ENCODE results near the gene DAP. TPM values are rescaled to one million over a fixed set of nuclear protein-coding genes. Genes with fewer than 3 reads are reported as not detected.

The DAP gene
- total RNA-seq, 1 experiment from 2014 or later: 114 TPM

- H3K36me3 Mint-ChIP-seq (ENCODE audit: insufficient read depth, unreplicated experiment): peaks cover 16% of the 10 kb centered on the region
- DNase-seq (ENCODE audit: unreplicated experiment): no peak
- BruUV-seq (replicated peaks): no TSS peak
- ChIA-PET POLR2A (no interaction called here), CTCF (interaction anchor here (0.5 to 1.4 kb wide), 5 partner anchors 8 to 383 kb away, joined by 3 read pairs; no protein-coding TSS in a partner anchor)
- TF ChIP-seq CTCF (IDR thresholded peaks at IDR 0.05; ENCODE audit: unreplicated experiment): no peak
- H3K27ac Mint-ChIP-seq (ENCODE audit: low read depth, unreplicated experiment): no peak overlapping the region
- no peaks in the 10 kb centered on the region for H3K9me3 Mint-ChIP-seq (ENCODE audit: unreplicated experiment)
- H3K4me1 Mint-ChIP-seq (ENCODE audit: insufficient read depth, unreplicated experiment): peaks cover 34% of the 10 kb centered on the region
- no peak overlapping the region for H3K4me3 Mint-ChIP-seq (ENCODE audit: unreplicated experiment)
- intact Hi-C loops (cut with micrococcal nuclease): no loop called here
- H3K27me3 Mint-ChIP-seq (ENCODE audit: insufficient read depth, unreplicated experiment): no peaks in the 10 kb centered on the region
Measured at GRCh38 chr5:10726913-10727517, 34.0 kb downstream of the DAP start.

DNA sequence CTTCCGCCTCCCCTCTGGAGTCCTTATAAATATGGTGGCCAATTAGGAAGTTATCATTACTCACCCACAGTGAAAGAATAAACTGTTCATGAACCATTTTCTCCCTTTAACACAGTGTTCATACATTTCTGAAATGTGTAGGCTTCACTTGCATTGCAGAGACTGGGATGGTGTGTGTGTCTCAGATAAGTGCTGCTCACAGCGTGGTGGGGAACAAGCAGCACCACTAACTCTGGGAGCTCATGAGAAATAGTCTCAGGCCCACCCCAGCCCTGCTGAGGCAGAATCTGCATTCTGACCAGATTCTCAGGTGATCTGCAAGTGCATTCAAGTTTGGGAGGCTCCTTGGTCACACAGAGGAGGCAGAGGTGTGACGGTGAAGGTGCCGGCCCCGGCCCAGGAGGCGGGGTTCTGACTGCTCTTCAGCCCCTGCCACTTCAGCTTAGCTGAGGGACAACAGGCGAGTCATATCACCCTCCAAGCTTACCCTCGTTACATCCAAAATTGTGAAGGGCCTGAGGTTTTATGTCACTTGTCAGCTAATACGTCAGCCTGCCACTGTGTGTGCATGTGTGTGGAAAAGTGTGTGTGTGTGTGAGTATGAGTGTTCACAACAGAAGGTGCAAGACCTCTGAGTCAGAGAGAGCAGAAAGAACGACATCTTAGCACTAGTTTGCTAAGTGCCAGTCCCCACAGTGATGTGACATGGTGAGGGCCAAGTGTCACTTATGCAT is 34.7 kb downstream of the DAP start:
- DNase-seq (ENCODE audit: unreplicated experiment): no peak
- intact Hi-C loops (cut with micrococcal nuclease): no loop called here
- ChIA-PET CTCF (interaction anchor here (0.5 to 2.5 kb wide), 7 partner anchors 8 to 384 kb away, joined by 3 to 16 read pairs (median 3); no protein-coding TSS in a partner anchor), POLR2A (interaction anchor here (1.7 kb wide), 1 partner anchor 23 kb away, joined by 7 read pairs; no protein-coding TSS in a partner anchor)
- no peaks in the 10 kb centered on the region for H3K9me3 Mint-ChIP-seq (ENCODE audit: unreplicated experiment)
- H3K36me3 Mint-ChIP-seq (ENCODE audit: insufficient read depth, unreplicated experiment): peaks cover 13% of the 10 kb centered on the region
- peak overlapping the region; percentile 88 for H3K27ac Mint-ChIP-seq (ENCODE audit: low read depth, unreplicated experiment)
- H3K27me3 Mint-ChIP-seq (ENCODE audit: insufficient read depth, unreplicated experiment): no peaks in the 10 kb centered on the region
- BruUV-seq (replicated peaks): no TSS peak
- H3K4me1 Mint-ChIP-seq (ENCODE audit: insufficient read depth, unreplicated experiment): peaks cover 34% of the 10 kb centered on the region
- no peak for TF ChIP-seq CTCF (IDR thresholded peaks at IDR 0.05; ENCODE audit: unreplicated experiment)
- H3K4me3 Mint-ChIP-seq (ENCODE audit: unreplicated experiment): no peak overlapping the region

DNA sequence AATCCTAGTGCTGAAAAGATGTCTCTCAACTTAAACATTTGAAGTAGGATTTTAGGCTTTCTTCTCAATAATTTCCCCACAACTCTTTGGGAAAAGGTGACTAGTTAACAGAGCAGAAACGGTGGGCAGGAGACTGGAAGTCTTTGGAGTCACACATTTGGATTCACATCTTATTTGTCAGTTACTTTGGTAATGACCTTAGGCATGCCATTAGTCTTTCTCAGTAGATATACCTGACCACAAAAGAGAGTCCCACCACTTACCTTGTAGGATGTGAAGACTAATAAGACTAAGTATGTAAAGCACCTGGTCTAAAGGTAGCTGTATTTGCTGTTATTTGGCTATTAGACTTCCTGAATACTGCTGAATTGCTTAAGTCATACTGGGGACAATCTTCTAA is 35.4 kb downstream of the DAP start:
- no peak for TF ChIP-seq CTCF (IDR thresholded peaks at IDR 0.05; ENCODE audit: unreplicated experiment)
- peaks cover 34% of the 10 kb centered on the region for H3K4me1 Mint-ChIP-seq (ENCODE audit: insufficient read depth, unreplicated experiment)
- CTCF ChIA-PET: interaction anchor here (0.6 to 2.5 kb wide), 9 partner anchors 9 to 724 kb away, joined by 3 to 16 read pairs (median 4); no protein-coding TSS in a partner anchor
- no peaks in the 10 kb centered on the region for H3K9me3 Mint-ChIP-seq (ENCODE audit: unreplicated experiment)
- intact Hi-C loops (cut with micrococcal nuclease): loop anchor here (2.0 kb wide), 1 partner anchor 35 kb away; the partner anchor contains the start of gene DAP
- H3K4me3 Mint-ChIP-seq (ENCODE audit: unreplicated experiment): peak overlapping the region; percentile 65
- no TSS peak for BruUV-seq (replicated peaks)
- peaks cover 13% of the 10 kb centered on the region for H3K36me3 Mint-ChIP-seq (ENCODE audit: insufficient read depth, unreplicated experiment)
- POLR2A ChIA-PET: interaction anchor here (0.6 to 1.7 kb wide), 5 partner anchors 13 to 35 kb away, joined by 3 to 7 read pairs (median 5); partner anchors contain the start of gene DAP
- no peaks in the 10 kb centered on the region for H3K27me3 Mint-ChIP-seq (ENCODE audit: insufficient read depth, unreplicated experiment)
- DNase-seq (ENCODE audit: unreplicated experiment): no peak
- H3K27ac Mint-ChIP-seq (ENCODE audit: low read depth, unreplicated experiment): peak overlapping the region; percentile 88
